BJ (cell line): ENCODE results near the gene SAMD11. TPM values are rescaled to one million over a fixed set of nuclear protein-coding genes. Genes with fewer than 3 reads are reported as not detected.

Experiments
- CTCF ChIA-PET: fragments of 350-600 bp; formaldehyde crosslinking; extraction: SDS; loops from one replicate; lab custom pipeline; 2021; ENCODE audit warnings: antibody characterized with exemption, inconsistent platforms; lab: Yijun Ruan, JAX
- POLR2A ChIA-PET: fragments of 300-600 bp; sonication (Branson Sonifier 250); formaldehyde crosslinking; extraction: SDS; loops from one replicate; lab custom pipeline; 2021; ENCODE audit warnings: antibody characterized with exemption; lab: Charles Lee
- DNase-seq: peaks from one replicate; pipeline ENCODE4 v3.0.0-alpha.2; 2011; ENCODE audit warnings: low read depth
- H3K27me3 ChIP-seq: 2 replicates; pipeline ENCODE4 v1.6.0; 2011; ENCODE audit warnings: low read length; ENCODE audit not compliant: control insufficient read depth, insufficient read depth
- H3K36me3 ChIP-seq: 2 replicates; pipeline ENCODE4 v1.5.1; 2011; ENCODE audit warnings: low read length; ENCODE audit not compliant: control insufficient read depth, insufficient read depth
- H3K4me3 ChIP-seq: 2 replicates; pipeline ENCODE4 v1.5.1; 2011; ENCODE audit warnings: low read depth, mild to moderate bottlenecking, control low read depth, low read length
- CTCF ChIP-seq: IDR thresholded peaks from 2 replicates; pipeline ENCODE4 v1.5.1; 2011; ENCODE audit warnings: low read depth, mild to moderate bottlenecking, control low read depth, inconsistent platforms, low read length, moderate library complexity; ENCODE audit not compliant: insufficient read depth
- polyA plus RNA-seq: library from polyadenylated mRNA; depleted of rRNA; stranded (reverse); fragments of >200 nt; gene quantifications from 2 replicates; pipeline ENCODE4 v1.2.3, GENCODE V29; 2011

Gene SAMD11
- polyA plus RNA-seq, 1 experiment = 10.0 TPM

DNA sequence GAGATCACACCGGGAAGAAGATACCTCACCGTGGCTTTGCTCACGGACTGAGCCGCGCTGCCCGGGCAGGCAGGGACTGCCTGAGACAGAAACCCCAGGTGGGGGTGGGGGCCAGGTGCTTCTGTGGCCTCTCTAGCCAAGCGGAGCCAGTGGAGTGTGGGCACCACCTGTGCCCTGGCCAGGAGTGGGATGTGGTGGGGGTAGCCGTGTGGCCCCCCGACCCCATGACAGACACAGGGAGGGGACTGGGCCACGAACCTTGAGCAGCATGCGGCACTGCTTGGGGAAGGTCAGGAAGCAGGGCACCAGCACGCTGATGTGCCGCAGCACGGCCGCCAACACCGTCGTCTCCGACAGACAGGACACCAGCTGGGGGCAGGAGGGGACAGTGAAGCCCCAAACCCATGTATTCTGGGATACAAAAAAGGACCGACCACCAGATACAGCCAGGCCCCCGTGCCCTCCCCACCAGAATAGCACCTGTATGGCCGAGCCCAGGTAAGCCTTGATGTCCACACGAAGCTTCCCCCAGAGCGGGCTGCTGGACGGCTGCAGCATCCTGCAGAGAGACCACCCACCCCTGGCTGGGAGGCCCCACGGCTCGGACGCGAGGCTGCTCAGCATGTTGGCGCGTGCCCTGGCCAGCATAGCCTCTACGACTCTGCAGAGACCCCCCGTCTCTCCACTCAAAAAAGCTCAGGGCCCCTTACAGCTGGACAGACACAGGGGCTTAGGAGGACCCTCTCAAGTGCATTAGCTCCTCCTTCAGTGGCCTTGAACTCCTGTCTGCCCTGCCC lies 30.0 kb downstream of the SAMD11 start:
- no peak for TF ChIP-seq CTCF
- POLR2A ChIA-PET = no interaction called here
- Histone ChIP-seq H3K27me3 (no peaks in the 10 kb centered on the region; the same call in 1 of the 2 replicates), H3K4me3 (no peak overlapping the region), H3K36me3 (peaks cover 61% of the 10 kb centered on the region)
- CTCF ChIA-PET = interaction anchor here (1.1 kb wide), 1 partner anchor 23 kb away, joined by 4 read pairs; no protein-coding TSS in a partner anchor
- no peak for DNase-seq

DNA sequence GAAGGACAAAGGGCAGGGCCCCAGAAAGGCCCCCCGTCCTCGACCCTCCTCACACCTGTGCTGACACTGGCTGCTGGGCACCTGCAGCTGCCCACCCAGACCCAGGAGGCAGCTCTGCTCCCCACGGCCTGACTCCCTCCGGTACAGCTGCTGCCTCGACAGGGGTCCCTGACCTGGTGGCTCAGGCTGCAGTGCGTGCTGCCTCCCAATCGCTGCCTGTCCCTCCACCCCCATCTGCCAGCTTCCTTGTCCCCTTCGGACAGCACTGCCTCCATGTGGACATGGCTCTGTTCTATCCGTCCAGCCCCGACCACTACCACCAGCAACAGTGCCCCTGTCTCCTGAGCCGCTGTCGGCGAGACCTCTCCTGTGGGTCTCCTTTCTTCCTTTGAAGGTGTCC lies 31.2 kb downstream of the SAMD11 start:
- Histone ChIP-seq H3K27me3 (no peaks in the 10 kb centered on the region; the same call in 1 of the 2 replicates), H3K36me3 (peaks cover 52% of the 10 kb centered on the region), H3K4me3 (no peak overlapping the region)
- CTCF ChIA-PET = no interaction called here
- DNase-seq = no peak
- POLR2A ChIA-PET = no interaction called here
- TF ChIP-seq CTCF = no peak

DNA sequence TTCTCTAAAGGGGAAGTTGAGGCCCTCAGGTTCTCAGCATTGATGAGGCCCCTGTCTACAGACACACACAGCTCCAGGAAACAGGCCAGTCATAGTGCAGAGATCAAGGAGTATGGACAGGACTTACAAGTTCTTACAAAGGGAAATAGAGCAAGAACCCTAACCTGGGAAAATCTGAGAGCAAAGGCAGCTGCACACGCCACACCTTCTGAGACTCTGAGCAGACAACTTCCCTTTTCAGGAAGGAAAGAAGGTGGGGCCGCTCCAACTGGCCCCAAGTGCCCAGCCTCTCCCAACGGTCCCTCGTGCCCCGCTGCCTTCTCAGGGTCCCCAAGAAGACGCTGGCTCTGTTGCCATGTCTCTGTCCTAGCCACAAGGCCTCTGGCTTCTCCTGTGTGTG lies 31.8 kb downstream of the SAMD11 start:
- no peak overlapping the region for H3K4me3 ChIP-seq
- TF ChIP-seq CTCF = no peak
- peaks cover 47% of the 10 kb centered on the region for H3K36me3 ChIP-seq
- no peak for DNase-seq
- H3K27me3 ChIP-seq = no peaks in the 10 kb centered on the region; the same call in 1 of the 2 replicates
- POLR2A ChIA-PET = no interaction called here
- CTCF ChIA-PET = no interaction called here

DNA sequence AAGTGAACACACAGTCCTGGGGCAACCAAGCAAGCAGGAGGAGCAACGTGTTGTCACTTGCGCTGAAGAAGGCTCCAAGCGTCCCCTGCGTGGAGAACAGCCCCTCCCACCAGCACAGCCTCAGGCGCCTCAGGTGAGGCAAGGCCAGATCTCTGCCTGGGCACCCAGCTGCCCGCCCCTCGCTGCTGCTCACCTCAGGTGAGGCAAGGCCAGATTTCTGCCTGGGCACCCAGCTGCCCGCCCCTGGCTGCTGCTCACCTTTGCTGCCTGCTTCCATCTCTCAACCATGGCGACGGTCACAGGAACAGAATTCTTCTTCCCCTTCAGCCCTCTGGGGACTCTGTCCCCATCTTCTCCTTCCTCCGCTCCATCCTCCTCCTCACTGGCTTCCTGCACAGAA lies 32.9 kb downstream of the SAMD11 start:
- CTCF ChIA-PET = no interaction called here
- TF ChIP-seq CTCF = no peak
- no peaks in the 10 kb centered on the region; the same call in 1 of the 2 replicates for H3K27me3 ChIP-seq
- H3K36me3 ChIP-seq = peaks cover 39% of the 10 kb centered on the region
- DNase-seq = no peak
- POLR2A ChIA-PET = no interaction called here
- H3K4me3 ChIP-seq = no peak overlapping the region

DNA sequence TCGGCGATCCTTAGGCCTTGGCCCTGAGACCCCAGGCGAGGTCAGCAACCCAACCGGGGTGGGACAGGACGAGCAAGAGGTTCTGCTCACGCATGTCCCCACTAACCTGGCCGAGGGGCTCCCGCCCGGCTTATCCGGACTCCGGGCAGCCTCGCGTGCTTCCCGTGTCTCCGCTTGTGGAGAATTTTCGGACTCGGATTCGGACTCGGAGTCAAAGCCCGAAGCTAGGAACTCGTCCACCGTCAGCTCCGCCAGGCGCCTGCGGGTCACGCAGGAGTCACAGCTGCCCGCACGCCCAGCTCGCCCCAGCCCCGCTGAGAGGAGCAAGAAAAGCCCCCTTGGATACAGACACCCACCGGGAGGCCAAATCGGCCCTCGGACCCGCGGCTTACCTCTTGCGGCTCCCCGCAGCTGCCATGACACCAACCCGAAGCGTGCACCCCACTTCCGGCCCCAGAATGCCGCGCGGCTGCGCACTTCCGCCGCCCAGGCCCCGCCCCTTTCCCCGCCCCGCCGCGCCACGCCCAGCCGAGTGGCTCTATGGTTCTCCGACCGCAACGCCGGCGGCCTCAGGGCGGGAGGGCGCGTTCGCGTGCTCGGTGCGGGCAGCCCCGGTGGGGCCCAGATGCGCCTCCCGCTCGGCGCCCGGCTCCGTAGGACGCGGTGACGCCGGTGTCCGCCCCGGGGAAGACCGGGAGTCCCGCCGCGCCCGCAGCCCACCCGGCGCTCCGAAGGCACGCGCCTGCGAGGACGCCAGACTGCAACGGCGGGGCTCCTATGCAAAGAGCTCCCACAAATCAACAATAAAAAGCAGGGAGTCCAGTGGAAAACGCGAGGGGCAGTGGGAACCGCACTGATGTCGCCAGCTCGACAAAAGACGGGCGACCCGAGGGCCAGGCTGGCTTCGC lies 35.4 kb downstream of the SAMD11 start, which contains the start of gene NOC2L:
Gene NOC2L (minus strand): TSS at position 434 of the 908 bp plus-strand sequence. CDS start 16 bp downstream, at position 418.
- DNase-seq = no peak
- POLR2A ChIA-PET = no interaction called here
- CTCF ChIA-PET = interaction anchor here (1.0 to 1.3 kb wide), 3 partner anchors 21 to 36 kb away, joined by 3 to 6 read pairs (median 3); no protein-coding TSS in a partner anchor
- no peak for TF ChIP-seq CTCF
- Histone ChIP-seq H3K27me3 (no peaks in the 10 kb centered on the region; the same call in 1 of the 2 replicates), H3K4me3 (peak within 1 kb of the TSS; percentile 89), H3K36me3 (peaks cover 32% of the 10 kb centered on the region)
